ENCODE data around the gene PDLIM5.
A peak's percentile ranks its signal among the peaks of the same experiment; 100 is the strongest.
"Not testable (repeated sequence)": the region's sequence is repeated elsewhere in the genome, so short reads cannot be mapped to it uniquely, and the experiment has no call there.

The PDLIM5 gene

DNA sequence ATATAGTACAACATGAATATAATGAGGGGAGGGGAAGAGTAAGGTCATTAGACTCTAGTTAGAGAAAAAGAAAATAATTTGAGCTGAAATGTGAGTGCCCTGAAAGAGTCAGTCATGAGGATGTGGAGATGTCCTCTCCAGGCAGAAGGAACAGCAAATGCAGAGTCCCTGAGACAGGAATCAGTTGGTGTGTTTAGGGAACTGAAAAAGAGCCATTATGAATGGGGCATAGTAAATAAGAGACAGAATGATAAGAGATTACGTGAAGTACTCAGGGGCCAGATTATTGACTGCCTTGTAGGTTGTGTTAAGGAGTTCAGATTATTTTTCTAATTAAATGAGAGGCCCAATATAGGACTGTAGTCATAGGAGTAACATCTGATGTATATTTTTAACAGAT lies 147.0 kb downstream of the PDLIM5 start:
- no peak for DNase-seq (ENCODE audit: low read depth)

DNA sequence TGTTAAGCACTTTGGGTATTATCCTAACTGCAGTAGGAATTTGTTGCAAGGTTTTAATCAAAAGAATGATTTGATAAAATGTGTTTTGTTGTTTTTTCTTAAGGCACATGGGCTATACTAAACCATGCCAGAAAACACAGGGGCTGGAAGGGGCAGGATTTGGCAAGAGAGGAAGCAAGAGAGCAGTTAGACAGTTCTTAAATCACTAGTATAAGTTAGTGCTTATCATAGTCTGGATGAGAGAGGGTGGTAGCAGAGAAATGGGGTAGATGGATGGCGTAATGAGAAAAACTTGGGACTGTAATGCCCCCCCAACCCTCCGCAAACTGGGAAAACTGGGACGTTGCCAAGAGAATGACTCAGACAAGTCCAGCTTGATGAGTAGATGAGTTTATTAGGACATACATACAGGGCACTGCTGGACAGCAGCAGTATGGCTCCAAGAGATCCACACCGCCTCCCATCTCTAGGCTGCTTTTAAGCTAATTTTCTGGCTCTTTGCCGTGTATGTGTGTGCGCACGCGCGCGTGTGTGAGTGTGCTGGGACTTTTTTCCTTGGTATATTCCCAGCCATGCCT lies 151.5 kb downstream of the PDLIM5 start:
- DNase-seq (ENCODE audit: low read depth) = no peak

DNA sequence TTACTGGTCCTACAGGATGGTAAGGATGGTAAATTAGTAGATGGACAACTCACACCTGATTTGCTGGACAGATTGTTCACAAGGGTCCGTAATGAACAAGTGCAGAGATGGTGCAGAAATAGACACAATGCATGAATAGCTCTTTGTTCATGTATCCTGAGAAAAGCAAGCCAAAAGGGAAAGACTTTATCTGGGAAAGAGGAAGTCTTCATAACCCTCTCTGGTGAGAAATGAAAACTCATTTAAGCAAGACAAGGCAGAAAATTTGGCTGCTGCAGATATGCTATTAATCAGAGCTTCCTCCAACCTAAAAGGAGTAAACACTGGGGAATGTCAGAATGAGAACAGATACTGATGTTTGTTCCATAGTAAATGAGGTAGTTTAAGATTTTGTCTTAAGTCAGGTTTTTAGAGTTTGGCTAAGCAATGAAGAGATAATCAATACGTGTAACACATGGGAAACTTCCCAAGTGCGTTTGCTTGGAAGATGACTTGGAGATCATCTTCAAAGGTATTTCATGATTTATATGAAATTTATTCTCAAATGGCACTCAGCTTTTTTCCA lies 153.6 kb downstream of the PDLIM5 start:
- no peak for DNase-seq (ENCODE audit: low read depth)

DNA sequence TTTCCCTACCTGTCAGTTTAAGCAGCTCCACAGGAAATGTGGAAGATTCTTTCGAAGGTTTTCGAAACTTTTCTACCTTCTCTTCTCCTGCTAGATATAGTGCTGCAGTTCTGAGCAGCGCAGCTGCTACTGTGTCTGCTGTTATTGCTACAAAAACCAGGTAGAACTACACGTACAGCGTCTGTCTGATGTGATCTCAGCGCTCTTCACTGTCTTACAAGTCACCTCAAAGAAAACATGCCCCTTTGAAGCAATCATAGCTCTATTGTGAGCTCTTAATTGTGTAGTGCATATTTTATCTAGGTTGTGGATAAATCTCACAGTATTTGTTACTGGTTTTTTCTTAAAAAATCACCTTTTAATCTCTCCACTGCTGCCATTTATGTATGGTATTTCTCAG lies 158.4 kb downstream of the PDLIM5 start:
- no peak for DNase-seq (ENCODE audit: low read depth)

DNA sequence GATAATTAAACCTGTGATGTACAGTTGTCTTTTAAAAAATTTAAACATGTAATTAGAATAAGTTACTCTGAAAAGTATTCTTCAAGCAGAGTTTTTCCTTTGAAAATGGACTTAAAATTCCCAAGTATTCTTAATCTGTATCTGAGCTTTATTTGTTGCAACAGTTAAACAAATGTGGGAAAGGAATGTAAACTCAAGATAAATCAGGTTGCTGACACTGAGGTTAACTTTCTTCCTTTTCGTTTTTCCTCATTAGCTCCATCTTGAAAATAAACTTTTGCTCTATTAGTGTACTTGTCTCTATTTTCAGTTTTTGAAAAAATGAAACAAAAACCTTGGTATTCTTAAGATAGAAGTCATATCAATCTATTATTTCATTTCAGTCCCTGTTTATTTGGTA lies 161.5 kb downstream of the PDLIM5 start:
- no peak for DNase-seq (ENCODE audit: low read depth)

DNA sequence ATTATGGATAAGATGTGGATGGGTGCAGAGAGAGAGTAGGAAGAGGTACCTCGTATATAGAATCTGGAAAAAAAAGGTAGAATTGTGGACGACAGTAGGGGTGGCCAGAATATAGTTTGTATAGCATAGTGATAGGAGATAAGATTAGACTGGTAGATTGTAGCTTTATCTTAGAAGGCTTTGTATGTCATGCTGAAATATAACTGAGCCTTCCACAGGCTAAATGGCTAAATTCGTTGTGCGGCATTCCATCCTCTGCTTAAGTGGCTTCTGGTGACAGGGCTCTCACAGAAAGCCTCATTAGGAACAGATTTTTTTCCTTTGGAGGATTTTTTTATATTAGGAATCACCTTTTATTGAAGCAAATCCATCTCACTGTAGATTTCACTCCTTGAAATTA lies 163.7 kb downstream of the PDLIM5 start:
- DNase-seq (ENCODE audit: low read depth) = no peak

DNA sequence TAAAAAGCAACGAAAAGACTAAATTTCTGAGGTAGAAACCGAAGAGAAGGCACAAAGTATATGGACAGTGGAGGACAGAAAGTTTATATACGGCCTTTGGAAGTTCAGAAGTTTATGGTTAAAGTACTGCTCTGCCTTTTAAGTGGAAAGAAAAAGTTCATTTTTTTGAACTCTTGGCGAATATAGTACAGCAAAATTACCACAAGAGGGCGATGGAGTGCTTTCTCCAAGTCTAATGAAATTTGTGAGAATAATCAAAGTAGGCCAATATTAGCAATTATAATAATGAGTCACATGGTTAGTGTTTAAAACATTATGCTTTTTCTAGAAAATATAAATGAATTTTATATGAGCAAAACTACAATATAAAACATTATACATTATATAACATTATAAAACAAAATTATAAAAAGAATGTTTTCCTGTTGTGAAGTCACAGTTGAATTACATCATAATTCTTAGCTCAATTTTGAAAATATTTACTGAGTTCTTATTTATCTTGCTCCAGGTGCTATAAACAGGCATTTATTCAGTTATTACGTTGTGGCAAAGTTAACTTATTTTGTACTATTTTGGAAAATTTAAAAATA lies 169.8 kb downstream of the PDLIM5 start:
- DNase-seq (ENCODE audit: low read depth) = peak; percentile 0

DNA sequence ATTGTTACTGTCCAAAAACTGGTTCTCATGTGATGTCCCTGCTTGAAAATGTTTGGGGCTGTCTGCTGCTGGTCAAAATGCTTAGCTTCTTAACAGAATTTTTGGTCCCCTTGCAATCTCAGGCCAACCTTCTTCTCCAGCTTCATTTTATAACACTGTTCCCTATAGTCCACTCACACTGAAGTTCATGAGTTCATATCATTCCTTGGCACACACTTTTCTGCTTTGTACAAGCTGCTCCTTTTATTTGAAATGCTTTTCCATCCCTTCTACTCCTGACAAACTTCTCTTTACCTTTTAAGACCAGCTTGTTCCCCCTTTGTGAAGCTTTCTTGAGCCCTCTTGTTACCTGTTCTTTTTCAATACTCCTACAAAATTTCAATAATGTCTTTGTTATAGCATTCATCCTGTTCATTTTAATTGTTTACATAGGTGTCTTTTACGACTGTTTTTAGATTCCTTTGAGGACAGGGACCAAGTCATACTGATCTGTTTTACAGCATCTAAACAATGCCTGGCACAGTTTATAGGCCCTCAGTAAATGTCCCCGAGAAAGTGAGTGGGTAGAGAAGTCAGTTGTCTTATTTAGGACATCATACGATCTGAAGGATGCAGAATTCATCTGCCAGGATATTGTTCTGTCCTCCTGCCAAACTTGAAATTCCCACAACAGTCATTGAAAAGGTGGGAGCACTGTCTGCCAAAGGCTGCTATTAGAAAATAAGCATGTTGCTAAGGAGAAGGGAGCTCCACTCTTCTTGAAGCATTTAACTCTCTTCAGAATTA lies 171.6 kb downstream of the PDLIM5 start:
- no peak for DNase-seq (ENCODE audit: low read depth)

DNA sequence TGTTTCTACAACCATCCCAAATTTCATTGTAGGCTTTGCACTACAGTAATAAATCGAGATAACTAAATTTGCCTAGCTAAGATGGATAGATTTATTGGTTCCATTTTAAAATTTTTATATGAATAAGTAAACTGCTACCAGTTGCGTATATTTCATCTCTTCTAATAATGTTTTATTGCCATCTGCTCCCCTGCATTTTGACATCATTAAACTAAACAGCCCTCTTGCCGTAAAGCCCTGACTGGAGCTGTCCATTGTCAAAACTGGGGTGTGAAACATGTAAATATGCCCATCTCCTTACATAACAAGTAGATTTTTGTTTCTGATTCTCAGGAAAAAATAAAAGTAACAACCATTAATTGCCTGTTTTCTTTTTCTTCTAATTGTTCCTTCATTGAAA lies 175.2 kb downstream of the PDLIM5 start:
- no peak for DNase-seq (ENCODE audit: low read depth)

DNA sequence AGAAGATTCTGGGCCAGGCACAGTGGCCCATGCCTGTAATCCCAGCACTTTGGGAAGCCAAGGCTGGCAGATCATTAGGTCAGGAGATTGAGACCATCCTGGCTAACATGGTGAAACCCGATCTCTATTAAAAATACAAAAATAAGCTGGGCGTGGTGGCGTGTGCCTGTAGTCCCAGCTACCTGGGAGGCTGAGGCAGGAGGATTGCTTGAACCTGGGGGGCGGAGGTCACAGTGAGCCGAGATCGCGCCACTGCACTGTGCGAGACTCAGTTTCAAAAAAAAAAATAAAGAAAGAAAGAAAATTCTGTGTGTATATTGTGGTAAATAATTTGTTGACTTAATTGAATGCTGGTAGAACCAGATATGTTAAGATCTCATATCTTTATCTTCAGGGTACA lies 177.3 kb downstream of the PDLIM5 start:
- DNase-seq (ENCODE audit: low read depth) = not testable (repeated sequence)

DNA sequence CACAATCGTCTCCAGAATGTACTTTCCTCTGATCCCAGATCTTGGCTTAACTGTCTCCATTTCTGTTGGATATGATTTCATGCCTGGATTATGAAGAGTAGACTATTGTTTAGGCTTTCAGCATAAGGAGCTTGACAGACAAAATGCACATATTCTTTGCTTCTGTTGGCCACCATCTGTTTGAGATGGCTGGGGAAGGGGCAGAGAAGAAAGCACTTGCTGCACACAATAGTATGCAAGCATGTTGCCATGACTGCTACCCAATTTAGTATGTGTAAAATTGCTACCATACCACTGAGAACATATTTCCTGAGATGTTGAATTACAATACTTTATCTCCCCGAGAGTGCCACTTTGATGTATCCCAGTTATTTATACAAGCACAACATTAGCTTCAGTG lies 178.1 kb downstream of the PDLIM5 start:
- DNase-seq (ENCODE audit: low read depth) = no peak

DNA sequence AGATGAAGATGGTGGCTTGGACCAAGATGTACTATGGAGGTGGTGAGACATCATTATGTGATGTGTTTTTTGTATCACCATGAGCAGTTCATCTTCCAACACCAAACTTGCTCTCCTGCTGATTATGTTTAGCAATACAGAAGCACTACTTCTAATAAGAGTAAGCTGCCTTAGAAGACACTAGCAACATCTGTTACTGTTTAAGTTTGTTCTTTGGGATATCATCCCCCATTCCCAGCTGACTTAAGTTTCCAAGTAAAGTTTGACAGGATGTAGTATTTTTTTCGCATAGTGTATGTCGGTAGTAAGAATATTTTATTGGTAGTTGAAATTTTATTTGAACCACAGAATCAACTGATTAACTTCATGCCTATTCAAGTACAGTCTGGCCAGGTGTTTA lies 182.5 kb downstream of the PDLIM5 start:
- DNase-seq (ENCODE audit: low read depth) = no peak

DNA sequence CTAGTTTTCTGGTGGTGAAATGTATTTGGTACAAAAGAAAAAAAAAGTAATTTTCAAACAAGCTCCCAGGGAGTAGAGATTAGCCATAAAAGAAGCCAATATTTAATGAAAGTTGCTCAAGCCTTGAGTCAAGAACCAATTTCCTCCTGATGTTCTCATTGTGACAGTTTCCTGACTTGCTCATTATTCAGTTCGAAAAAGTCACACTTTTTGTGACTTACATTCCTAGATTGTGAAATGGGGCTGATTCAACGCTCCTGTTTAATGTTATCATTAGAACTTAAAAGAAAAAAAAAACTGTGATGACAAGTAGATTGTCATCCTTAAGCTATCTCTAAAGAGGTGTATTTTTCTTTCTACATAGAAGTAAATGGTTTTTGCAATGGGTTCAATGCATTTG lies 183.4 kb downstream of the PDLIM5 start:
- no peak for DNase-seq (ENCODE audit: low read depth)

DNA sequence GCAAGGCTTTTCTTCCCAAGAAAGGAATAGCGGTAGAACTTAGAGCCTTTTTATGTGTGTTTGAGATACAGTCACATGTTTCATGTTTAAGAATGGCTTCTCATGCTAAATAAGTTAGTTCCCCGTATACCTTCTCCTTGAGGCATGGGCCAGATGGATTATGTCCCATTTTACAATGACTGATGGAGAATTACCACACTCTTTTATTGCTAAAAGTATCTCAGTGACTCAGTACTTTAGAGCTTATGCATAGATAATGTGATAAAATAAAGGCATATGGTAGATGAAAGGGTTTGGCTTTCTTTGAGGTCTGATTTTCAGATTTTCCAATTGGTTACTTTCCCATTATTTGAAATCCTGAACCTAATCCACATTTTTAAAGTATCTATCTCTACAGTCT lies 184.3 kb downstream of the PDLIM5 start:
- no peak for DNase-seq (ENCODE audit: low read depth)

DNA sequence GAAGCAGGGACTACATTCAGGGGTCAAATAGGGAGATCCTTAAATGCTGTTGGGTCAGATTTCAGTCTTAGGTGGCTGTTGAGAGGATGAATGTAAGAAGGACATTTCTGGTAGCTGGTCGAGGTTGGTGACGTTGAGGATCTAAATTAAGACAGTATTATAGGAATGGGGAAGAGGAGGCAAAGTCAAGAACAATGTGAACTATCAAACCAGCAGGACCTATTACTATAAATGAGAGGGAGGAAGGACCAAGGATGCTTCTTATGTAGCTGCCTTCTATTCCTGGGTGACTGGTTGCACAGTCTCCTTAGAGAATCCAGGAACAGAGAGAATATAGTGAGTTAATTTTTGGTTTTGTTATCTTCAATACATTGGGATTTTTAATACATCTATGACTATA lies 187.6 kb downstream of the PDLIM5 start:
- DNase-seq (ENCODE audit: low read depth) = no peak

DNA sequence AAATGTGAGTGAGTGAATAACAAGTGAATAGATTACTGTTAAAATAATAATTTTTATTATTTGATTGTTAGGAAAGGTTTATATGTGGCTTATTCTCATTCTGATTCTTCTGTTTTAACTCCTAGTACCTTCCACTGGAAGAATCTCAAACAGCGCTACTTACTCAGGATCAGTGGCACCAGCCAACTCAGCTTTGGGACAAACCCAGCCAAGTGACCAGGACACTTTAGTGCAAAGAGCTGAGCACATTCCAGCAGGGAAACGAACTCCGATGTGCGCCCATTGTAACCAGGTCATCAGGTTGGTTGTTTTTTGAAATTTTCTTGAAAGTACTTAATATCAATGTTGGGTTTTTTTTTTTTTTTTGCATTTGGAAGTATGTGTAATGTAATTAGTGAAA lies 188.4 kb downstream of the PDLIM5 start:
- no peak for DNase-seq (ENCODE audit: low read depth)

DNA sequence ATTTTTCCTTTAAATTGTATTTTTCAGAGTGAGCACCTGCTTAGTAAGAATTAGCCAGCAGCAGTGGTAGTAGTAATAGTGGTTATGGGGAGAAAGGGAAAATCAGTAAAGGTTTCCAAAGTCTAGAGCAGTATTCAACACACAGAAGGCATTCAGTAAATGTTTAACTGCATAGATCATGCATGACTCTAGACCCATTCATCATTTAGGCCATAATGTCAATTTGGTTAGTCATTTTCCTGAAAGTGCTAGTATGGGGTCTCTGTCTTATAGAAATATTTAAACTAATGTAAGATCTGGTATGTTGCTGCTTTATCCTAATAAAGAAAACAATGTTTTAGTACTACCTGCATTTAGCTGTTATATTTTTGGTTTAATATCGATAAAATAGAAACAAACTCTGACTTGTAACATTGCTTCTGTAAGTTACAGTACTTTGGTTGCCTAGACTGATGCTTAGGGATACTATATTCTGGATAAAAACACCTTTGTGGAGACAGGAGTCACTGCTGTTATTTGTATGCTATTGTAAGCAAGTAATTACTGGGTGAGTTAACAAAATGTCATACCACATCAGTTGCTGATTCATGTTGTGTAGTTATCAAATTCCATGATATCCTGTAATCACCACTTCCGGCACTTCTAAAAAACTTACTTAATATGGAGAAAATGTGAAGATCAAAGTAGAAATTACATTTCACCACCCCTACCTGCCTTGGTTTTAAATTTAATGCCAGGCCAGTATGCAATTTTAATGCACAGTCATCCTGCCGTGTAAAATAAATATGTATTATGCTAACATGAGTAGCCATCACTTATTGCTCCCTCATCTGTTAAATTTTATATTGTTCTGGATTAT lies 190.2 kb downstream of the PDLIM5 start:
- DNase-seq (ENCODE audit: low read depth) = no peak

DNA sequence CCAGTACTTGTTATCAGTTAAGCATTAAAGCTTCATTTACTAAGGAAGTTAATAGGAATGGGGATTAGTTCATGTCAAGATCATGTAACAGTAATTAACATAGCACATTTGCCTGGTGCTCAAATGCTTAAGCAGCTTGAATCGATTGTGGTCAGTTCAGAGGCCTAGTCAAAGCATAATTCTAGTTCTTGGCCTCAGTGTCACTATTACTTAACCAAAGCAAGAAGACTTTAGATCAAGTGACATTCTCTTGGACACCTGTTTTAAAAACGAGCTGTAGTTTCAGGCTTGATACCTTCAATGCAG lies 190.8 kb downstream of the PDLIM5 start:
- no peak for DNase-seq (ENCODE audit: low read depth)

DNA sequence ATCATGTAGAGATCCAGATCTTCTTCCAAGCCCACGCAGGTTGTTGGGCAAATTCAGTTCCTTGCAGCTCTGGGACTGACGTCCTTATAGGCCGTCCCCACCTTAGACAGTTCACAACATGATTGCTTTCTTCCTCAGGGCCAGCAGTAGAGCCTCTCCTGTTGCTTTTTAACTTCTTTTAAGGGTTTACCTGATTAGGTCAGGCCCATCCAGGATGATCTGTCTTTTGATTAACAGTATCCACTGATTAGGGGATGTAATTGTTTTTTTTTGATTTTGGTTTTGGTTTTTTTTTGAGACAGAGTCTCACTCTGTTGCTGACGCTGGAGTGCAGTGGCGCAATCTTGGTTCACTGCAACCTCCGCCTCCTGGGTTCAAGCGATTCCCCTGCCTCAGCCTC lies 197.0 kb downstream of the PDLIM5 start:
- no peak for DNase-seq (ENCODE audit: low read depth)

DNA sequence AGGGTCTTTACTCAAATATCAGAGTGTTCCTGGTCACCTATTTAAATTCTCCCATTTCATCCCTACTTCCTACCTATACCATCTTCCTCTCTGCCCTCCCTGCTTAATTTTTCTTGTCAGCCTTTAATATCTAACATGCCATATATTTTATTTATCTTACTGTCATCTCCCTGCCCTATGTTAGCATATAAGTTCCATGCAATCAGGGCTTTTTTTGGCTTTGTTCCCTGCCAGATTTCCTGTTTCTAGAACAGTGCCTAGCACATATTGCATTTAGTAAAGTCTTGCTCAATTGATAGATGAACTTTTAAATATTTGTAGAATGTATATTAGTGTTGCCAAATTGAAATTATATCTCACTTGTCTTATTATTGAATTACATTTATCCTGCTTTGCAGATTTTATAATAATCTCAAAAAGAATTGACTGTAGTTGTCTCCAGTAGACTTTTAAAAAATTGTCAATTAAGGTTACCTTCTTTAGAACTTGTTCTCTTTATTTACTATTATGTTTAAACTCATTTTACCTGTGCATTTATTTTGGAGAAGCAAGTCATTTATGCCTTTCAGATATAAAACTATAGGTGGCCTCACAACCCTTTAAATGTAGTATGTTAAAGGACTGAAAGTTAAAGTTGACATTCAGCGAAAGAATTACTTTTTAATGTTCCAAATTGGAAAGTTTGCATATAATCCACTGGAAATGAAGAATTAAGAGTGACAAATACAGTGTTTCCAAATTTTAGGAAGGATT lies 197.8 kb downstream of the PDLIM5 start:
- DNase-seq (ENCODE audit: low read depth) = no peak

DNA sequence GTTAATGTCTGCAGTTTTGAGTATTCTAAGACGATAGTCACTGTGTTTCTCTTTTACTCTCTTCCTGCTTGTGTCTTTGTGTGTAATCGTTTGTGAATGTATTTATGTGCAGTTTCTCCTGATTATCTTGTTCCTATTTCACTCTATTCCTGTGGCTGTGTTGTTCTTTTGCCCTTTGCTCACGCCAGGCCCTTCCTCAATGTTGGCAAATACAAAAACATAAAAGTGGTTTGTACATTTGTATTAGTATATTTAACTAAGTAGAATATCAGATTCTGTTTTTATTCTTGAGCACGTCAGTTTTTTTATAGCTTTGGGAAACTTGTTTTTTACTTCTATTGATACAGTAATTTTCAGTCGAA lies 198.4 kb downstream of the PDLIM5 start:
- DNase-seq (ENCODE audit: low read depth) = no peak

DNA sequence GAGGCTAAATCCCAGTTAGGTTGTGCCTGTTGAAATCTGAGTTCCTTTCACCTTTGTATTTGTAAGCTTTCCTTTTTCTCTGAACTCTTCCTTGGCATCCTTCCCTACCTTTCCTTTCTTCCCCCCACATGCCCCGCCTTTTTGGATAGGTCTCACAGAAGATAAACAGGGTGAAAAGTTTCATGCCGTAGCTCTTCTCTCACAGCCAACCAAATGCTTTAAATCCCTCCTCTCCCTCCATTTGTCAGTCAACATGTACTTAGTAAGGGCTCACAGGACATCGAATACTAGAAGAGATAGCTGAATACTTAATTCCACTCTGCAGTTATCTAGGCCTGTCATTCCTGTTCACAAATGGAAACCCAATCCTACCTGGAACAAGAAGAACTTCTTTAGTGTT lies 198.9 kb downstream of the PDLIM5 start:
- DNase-seq (ENCODE audit: low read depth) = no peak
